Stimulated activated CD8-positive, alpha-beta memory T cell treated with anti-CD3 and anti-CD28 coated beads, Interleukin-4, amount 100 ng/mL, for 48 hours (primary cell): ENCODE results near the gene FAM24A.
A peak's percentile ranks its signal among the peaks of the same experiment; 100 is the strongest.
"Not testable (repeated sequence)": the region's sequence is repeated elsewhere in the genome, so short reads cannot be mapped to it uniquely, and the experiment has no call there.

Source experiments
- DNase-seq: peaks from one replicate; pipeline ENCODE4 v3.0.0-alpha.2; 2020

FAM24A gene

GRCh38 chr10:122910310-122910709 lies at the start of gene FAM24A:
FAM24A (plus strand) TSS chr10:122910610; CDS start chr10:122911635, 1,025 bp downstream.
- no peak for DNase-seq

- DNase-seq, result no peak
Observed at GRCh38 chr10:122861711-122862161, 48.7 kb upstream of the FAM24A start.

GRCh38 chr10:122863216-122864193 lies 46.9 kb upstream of the FAM24A start:
- DNase-seq, result no peak

GRCh38 chr10:122864194-122864592 lies 46.2 kb upstream of the FAM24A start:
- DNase-seq, result no peak

GRCh38 chr10:122864901-122865300 lies 45.5 kb upstream of the FAM24A start:
- no peak for DNase-seq

- DNase-seq, result not testable (repeated sequence)
Observed at GRCh38 chr10:122866757-122867482, 43.5 kb upstream of the FAM24A start.

GRCh38 chr10:122868768-122869167 lies 41.6 kb upstream of the FAM24A start:
- not testable (repeated sequence) for DNase-seq

- DNase-seq, result not testable (repeated sequence)
Observed at GRCh38 chr10:122871947-122872346, 38.5 kb upstream of the FAM24A start.

- DNase-seq, result no peak
Observed at GRCh38 chr10:122875843-122876466, 34.5 kb upstream of the FAM24A start.

- no peak for DNase-seq
Observed at GRCh38 chr10:122876467-122876855, 33.9 kb upstream of the FAM24A start.

GRCh38 chr10:122877264-122877663 lies 33.1 kb upstream of the FAM24A start:
- DNase-seq, result no peak

- DNase-seq, result no peak
Observed at GRCh38 chr10:122878799-122879338, 31.5 kb upstream of the FAM24A start.

GRCh38 chr10:122879339-122880273 lies 30.8 kb upstream of the FAM24A start, which contains the start of gene FAM24B:
FAM24B (minus strand) TSS chr10:122879581; CDS start chr10:122850515, 29,066 bp downstream.
- peak; percentile 95 for DNase-seq

- DNase-seq, result no peak
Observed at GRCh38 chr10:122882766-122883165, 27.6 kb upstream of the FAM24A start.

- no peak for DNase-seq
Observed at GRCh38 chr10:122884166-122884565, 26.2 kb upstream of the FAM24A start.

- DNase-seq, result no peak
Observed at GRCh38 chr10:122894261-122894944, 16.0 kb upstream of the FAM24A start.

GRCh38 chr10:122903861-122904260 lies 6.5 kb upstream of the FAM24A start:
- not testable (repeated sequence) for DNase-seq

- DNase-seq, result peak; percentile 80
Observed at GRCh38 chr10:122911889-122912484, 1.6 kb downstream of the FAM24A start.

- no peak for DNase-seq
Observed at GRCh38 chr10:122915700-122916099, 5.3 kb downstream of the FAM24A start.

GRCh38 chr10:122930140-122930539 lies 19.7 kb downstream of the FAM24A start:
- DNase-seq, result no peak
